Neutrophil (primary cell): ENCODE data around the gene NBPF14.
"Not testable (repeated sequence)": the region's sequence is repeated elsewhere in the genome, so short reads cannot be mapped to it uniquely, and the experiment has no call there.

Source experiments
- H3K27ac ChIP-seq: fragments of 200-600 bp; sonication (generic); 2 replicates; pipeline ENCODE4 v1.5.1; 2016; ENCODE audit warnings: mild to moderate bottlenecking, moderate library complexity
- H3K27me3 ChIP-seq: fragments of 200-600 bp; sonication (generic); 2 replicates; pipeline ENCODE4 v1.6.0; 2016; ENCODE audit warnings: mild to moderate bottlenecking
- H3K36me3 ChIP-seq: fragments of 200-600 bp; sonication (generic); 2 replicates; pipeline ENCODE4 v1.5.1; 2017
- H3K4me1 ChIP-seq, 2 experiments: fragments of 200-600 bp in 1 of 2; sonication (generic) in 1 of 2; 1 replicate in 1 of 2; 2 replicates in 1 of 2; pipeline versions ENCODE4 v1.5.1 to v1.6.1; 2013 to 2016; ENCODE audit warnings: low read depth in 1 of 2, low read length in 1 of 2, mild to moderate bottlenecking in 1 of 2, moderate library complexity in 1 of 2; ENCODE audit not compliant: control insufficient read depth in 1 of 2, insufficient read depth in 1 of 2
- H3K4me3 ChIP-seq, 2 experiments: fragments of 200-600 bp in 1 of 2; sonication (generic) in 1 of 2; 1 replicate in 1 of 2; 2 replicates in 1 of 2; pipeline ENCODE4 v1.5.1; 2013 to 2016; ENCODE audit warnings: low read depth in 1 of 2, low read length in 1 of 2, mild to moderate bottlenecking in 1 of 2, moderate library complexity in 1 of 2
- H3K9me3 ChIP-seq: fragments of 200-600 bp; sonication (generic); 2 replicates; pipeline ENCODE4 v1.5.1; 2016

NBPF14 gene

GRCh38 chr1:148512571-148513184 lies 83.1 kb downstream of the NBPF14 start:
- not testable (repeated sequence) for H3K9me3 ChIP-seq, H3K27ac ChIP-seq, H3K36me3 ChIP-seq, H3K4me3 ChIP-seq, H3K27me3 ChIP-seq, H3K4me1 ChIP-seq

GRCh38 chr1:148493933-148494332 lies 101.9 kb downstream of the NBPF14 start:
- H3K27me3 ChIP-seq, H3K27ac ChIP-seq, H3K36me3 ChIP-seq, H3K4me1 ChIP-seq, H3K4me3 ChIP-seq, H3K9me3 ChIP-seq: not testable (repeated sequence)

GRCh38 chr1:148483029-148483428 lies 112.8 kb downstream of the NBPF14 start, which contains the start of gene PPIAL4G:
Gene PPIAL4G, minus strand, starts transcription at chr1:148483302. Its CDS starts 50 bp downstream, at chr1:148483252.
- H3K9me3 ChIP-seq, H3K27ac ChIP-seq, H3K36me3 ChIP-seq, H3K4me3 ChIP-seq, H3K27me3 ChIP-seq, H3K4me1 ChIP-seq: not testable (repeated sequence)
